HS-27A (cell line): ENCODE results near the gene SIX5.

Experiments used
- DNase-seq: peaks from one replicate; pipeline ENCODE4 v3.0.0-alpha.2; 2012; ENCODE audit warnings: low read depth, missing footprints

The SIX5 gene

DNA sequence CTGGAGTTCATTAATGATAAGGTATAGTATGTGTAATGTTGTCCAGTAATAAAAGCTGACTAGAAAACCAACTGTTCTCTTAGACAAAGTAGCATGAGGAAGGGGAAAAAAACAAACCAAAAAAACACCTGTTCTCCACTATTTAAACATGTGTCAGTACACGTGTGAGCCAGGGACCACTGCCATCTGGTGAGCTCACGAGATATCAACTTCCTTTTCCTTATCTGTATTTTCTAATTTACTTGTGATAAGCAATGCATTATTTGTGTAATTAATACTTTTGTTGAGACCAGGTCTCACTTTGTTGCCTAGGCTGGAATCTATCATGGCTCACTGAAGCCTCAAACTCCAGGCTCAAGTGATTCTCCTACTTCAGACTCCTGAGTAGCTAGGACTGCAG, 4.3 kb upstream of the SIX5 start:
- DNase-seq, result no peak

DNA sequence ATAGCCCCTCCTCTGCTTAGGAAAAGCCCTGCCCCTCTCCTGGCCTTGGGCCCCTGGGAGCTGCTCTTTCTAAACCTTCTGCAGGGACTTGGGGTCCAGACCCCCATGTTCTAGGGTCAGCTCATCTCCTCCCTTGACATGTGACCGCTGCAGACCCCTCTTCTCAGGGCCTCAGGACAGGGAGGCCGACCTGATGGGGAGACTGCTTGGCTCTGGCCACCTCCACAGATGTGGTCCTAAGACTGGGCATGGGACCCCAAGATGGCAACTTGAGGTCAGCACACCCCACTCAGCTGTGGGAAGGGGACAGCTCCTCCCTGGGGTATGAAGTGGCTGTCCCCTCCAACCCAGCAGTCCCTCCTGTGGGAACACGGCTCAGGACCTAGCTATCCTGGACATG, 3.9 kb upstream of the SIX5 start:
- no peak for DNase-seq

DNA sequence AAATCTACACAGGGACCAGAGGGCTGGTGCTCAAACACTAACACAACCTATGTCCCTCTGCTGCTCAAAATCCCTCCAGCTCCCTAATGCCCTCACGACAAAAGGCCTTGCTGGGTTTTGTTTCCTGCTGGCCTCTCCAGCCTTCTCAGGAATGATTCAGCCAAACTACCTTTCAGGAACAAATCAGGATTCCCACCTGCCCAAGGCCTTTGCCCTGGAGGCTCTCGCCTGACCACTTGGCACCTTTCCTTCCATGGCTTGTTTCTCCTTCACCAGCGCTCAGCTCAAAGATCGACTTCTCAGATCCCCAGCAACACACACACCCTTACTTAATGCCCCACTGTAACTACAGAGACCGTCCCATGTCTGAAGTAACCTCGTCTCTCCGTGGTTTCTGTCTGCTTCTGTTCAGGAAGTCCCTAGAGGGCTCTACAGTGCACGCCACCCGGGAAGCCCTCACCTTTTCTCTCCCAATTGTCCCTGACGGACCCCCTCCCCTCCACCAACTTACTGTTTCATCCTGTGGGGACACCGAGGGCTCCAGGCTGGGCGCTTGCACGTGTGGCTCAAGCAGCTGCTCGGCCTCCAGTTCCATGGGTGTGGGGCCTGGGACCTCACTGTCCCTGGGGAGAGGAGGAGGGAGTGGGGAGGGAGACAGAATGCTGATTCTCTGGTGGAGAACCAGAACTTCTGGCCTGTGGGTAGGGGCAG, 3.2 kb upstream of the SIX5 start:
- DNase-seq, result no peak

DNA sequence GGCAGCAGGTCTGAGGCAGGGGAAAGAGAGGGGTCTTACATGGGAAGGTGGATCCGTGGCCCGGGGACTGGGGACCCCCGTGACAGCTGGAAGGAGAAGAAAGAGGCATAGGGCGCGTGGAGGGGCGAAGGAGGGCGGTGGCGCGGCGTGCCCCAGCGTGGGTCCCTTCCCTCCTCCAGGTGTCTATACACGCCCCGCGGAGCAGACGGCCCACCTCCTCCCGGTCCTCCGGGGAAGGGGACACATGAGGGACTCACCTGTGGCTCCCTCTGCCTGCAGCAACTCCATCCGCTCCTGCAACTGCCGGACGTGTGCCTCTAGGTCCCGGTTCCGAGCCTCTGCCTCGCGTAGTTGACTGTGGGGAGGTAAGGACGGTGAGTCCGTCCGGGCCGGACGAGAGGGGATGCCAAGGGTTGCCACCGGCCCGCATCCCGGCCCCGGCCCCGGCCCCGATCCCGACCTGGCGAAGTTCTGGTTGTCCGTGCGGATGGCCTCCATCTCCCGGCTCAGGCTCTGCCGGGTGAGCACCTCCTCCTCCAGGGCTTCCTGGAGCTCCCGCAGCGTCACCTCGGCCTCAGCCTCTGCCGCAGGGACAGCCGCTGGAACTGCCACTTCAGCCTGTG, 2.4 kb upstream of the SIX5 start:
- DNase-seq, result no peak

DNA sequence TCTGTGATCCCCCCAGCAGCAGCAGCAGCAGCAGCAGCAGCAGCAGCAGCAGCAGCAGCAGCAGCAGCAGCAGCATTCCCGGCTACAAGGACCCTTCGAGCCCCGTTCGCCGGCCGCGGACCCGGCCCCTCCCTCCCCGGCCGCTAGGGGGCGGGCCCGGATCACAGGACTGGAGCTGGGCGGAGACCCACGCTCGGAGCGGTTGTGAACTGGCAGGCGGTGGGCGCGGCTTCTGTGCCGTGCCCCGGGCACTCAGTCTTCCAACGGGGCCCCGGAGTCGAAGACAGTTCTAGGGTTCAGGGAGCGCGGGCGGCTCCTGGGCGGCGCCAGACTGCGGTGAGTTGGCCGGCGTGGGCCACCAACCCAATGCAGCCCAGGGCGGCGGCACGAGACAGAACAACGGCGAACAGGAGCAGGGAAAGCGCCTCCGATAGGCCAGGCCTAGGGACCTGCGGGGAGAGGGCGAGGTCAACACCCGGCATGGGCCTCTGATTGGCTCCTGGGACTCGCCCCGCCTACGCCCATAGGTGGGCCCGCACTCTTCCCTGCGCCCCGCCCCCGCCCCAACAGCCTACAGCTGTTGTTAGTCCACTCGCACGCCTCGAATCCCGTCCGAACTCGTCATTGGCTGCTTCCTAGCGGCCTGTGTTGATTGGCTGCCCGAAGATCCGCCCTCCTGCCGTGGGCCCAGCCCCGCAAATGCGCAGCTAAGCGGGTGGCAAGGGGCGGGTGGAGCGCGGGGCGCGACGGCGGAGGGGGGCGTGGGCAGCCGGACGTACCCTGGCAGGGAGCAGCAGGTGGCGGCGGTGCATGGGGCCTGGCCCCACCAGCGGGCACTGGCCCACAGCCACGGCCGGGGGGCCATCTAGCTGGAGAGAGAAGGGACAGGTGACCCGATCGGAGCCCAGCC, 1.4 kb upstream of the SIX5 start:
- peak; percentile 67 for DNase-seq

DNA sequence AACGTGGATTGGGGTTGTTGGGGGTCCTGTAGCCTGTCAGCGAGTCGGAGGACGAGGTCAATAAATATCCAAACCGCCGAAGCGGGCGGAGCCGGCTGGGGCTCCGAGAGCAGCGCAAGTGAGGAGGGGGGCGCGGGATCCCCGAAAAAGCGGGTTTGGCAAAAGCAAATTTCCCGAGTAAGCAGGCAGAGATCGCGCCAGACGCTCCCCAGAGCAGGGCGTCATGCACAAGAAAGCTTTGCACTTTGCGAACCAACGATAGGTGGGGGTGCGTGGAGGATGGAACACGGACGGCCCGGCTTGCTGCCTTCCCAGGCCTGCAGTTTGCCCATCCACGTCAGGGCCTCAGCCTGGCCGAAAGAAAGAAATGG, 754 bp upstream of the SIX5 start:
- DNase-seq, result peak; percentile 42

DNA sequence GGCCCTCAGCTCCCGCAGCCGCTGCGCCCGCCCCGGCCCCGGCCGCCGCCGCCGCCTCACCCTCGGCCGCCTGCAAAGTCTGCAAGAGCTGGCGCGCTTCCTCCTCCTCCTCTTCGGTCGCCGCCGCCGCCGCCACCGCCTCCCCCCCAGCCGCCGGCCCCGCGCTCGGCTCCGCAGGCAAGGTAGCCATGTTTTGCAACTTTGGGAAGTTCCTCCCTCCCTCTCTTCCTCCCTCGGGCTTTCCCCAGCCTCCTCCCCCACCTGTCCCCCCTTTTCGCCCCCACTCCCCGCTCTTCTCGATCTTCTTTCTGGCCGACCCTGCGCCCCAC, 433 bp downstream of the SIX5 start:
- no peak for DNase-seq

DNA sequence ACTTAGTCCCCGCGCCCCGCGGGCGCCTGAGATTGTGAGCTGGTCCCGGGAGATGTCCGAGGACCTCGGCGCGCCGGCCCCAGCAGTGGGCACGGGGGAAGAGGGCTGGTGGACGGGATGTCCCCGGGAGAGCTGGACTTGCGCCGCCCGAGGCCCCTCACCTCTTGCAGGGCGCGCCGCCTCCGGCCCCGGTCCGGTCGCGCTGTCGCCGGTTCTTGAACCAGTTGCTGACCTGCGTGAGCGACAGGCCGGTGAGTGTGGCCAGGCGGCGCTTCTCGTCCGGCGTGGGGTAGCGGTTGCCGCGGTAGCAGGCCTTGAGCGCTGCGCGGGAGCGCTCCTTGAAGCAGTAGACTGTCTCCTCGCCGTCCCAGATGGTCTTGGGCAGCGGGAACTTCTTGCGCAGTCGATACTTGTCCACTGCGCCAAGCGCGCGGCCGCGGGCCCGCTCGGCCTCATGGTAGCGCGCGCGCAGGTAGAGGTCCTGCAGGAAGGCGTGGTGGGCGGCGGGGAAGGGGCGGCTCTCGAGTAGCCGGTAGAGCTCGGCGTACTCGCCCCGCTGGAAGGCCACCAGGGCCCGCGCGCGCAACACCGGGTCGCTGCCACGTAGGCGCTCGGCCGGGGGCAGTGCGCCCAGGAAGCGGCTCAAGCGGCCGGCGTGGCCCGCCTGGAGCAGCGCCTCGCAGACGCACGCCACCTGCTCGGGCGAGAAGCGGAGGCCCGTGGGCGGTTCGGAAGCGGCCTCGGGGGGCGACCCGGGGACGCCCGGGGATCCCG, 984 bp downstream of the SIX5 start:
- peak; percentile 35 for DNase-seq

DNA sequence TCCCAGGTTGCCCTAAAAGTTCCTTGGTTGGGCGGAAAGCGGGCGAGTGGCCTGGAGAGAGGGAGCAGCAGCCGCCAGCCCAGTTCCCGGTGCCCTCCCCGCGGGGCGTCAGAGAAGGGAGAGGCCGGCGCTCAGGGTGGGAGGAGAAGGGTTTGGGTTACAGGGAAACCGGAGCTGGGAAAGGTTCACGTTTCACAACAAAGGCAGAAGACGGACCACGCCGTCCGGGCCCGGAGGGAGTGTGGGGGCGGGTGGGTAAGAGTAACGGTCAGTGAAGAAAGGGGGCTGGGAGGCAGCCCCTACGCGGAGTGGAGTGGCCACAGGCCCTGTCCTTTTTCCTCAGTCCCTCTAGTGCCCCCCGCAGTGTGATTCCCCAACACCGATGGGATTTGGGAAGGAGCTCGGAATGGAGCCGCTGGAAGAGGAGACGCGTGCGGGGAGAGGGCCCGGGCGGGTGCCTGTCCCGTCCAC, 1.6 kb downstream of the SIX5 start:
- peak; percentile 66 for DNase-seq

DNA sequence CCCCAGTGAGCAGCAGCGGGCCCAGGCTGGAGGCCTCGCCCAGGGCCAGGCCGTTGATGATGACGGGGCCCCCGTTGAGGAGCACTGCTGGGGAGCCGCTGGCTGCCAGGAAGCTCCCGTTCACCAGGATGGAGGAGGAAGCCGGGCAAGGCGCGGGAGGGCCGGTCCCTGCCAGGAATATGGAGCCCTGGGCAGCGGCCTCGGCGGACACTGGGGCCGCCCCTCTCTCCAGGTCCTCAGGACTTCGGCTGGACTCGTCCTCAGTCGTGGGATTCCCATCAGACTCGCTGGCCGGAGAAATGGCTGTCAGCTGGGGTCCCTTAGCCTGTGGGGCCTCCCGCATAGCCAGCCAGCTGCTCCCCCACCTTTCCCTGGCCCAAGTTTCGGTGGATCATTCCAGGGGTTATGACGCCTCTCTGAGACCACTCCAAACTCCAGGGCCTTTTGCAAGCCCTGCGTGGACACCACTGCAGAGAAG, 2.1 kb downstream of the SIX5 start:
- no peak for DNase-seq

DNA sequence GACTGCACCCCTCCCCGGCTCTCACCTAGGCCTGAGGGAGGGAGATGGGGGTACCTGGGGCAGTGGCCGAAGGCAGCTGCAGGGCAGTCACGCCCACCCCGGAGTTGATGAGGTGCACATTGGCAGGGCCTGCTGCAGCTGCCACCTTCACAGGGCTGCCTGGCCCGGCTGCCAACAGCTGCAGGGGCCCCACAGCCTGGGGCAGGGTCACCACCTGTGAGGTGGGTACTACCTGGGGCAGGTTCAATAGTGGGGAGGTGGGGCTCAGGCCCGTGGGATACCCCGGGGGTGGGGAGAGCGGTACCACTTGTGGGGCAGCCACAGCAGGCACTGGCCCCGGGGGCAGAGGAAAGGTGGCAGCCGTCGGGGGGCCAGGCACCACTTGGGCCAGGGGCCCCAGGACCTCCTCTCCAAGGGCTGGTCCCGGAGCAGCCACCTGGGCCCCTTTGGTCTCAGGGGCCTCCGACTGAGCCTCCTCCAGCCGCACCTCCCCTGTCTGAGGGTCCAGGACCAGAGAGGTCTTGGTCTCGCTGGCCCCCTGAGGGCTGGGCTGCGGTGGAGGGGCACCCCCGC, 2.7 kb downstream of the SIX5 start:
- DNase-seq, result no peak

DNA sequence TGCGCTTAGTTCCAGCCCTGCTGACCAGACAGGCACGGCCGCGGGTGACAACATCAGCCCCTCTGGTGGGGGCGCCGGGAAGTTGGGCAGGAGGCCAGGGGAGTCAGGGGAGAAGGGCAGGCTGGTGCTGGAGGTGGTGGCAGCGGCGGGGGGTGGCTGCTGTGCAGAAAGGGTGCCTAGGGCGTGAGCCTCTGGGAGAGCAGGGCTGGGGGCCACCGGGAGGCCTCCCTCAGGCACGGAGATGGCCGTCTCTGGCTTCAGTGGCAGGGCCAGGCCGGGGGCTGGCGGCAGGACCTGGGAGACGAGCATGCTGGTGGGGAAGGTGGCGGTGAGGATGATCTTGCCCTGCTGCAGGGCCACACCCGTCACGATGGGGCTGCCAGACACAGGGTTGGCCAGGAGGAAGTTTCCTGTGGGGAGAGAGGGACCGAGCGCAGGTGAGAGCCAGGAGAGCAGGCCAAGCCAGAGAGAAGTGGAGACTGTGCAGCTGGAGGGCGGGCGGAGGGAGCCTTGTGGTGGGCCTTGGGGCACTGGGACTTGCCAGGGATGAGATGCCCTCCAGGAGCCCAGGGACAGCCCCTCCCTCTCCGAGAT, 3.3 kb downstream of the SIX5 start:
- DNase-seq, result no peak

DNA sequence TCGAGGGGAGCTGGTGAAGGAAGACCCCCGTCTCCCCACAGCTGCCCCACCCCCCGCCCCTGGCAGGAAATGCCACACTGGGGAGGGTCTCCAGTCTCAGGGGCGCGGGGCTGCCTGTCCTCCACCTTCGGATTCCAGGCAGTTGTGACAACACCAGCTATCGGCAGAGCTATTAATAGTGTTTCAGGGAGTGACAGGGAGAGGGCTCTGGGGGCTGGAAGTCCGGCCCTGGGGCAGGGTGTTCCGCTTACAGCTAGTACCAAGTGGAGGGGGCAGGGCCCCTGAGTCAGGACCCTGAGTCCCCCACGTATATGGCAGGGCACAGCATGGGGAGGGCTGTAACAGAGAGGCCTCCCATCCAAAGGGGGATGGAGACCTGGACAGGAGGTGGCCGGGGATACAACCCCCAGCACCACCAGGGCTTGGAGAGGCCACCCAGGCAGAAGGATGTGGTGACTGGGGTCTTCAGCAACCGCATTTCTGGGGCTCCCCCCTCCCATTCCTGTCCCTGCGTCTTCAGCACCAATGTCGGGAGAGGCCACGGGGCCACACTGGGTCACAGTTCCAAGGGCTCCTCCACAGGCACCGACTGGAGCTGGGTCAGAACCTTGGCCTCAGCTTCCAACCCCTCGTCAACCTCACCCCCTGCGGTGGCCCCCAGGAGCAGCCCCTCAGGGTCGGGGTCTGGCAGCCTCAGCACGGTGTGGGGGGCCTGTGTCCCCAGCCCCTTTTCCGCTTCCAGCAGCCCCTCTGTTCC, 3.9 kb downstream of the SIX5 start:
- no peak for DNase-seq

DNA sequence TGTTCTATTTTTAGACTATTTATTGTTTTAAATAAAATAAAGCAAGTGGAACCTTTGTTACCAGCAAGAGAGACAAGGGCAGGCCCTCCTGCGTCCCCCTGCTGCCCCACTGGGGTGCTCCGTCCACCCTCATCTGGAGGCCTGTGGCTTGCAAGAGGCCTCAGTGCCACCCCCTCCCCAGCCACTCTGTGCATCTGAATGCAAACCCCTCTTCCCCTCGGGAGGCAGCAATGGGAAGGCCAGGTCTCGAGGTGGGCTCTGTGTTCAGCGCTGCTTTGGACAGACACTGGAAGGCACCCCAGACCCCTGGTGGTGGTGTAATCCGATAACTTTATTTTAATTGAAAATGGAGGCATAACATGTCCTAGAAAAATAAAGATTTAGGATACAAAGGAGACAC, 4.6 kb downstream of the SIX5 start:
- no peak for DNase-seq

DNA sequence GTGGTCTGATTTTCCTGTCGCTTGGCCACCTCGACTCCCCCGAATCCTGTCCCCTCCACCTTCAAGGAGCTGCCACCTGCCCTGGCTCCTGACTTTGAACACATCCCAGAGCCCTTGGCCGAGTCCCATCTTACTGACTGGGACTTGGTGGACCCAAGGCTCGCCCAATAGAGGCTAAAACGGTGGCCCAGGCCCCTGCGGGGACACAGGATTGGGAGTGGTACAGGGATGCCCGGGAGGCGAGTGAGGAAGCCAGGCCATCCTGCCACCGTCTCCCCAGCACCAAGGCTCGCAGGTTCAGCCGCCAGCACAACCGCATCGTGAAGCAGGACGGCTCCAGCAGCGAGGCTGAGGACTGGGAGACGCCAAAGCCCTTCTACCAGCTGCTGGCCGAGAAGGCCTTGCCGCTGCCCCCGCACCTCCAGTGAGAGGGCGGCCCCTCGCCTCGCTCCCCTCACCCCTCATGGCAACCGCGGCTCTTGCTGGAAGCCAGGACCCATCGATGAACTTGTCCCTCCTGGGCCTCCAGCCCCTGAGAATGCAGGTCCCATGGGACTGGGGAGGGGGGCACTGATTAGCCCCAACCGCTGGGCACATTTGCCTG, 5.3 kb downstream of the SIX5 start:
- no peak for DNase-seq

DNA sequence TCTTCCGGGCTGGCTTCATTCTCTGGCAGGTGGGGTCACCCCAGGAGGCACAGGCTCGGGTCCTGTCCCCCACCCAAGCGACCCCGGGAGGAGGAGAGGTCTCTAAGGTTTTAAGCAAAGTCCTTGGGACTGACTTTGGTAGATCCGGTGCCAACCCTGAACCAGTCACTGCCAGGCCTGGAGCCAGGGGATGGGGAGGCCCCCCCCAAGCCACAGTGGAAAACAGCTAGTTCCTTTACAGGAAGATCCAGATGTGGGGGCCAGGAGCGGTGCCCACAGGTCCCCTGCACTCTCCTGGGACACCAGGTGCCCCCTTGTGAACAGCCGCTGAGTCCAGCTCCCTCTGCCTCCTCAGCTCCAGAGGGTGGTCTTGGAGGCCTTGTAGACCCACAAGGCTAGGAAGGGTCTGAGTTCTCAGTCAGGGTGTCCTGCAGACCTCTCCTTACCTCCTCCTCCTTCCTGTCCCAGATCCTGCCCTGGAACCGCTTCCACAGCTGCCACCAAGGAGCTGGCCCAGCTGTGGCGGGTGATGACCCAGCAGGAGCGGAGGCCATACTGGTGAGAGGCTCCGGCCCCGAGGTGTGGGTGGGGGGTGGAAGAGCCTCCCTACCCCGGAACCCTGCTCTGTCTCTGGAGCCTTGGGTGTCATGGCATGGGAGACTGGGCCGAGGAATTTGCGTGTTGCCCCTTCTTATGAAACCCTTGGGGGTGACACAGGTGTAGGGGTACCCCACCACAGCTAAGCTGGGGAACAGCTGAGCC, 6.0 kb downstream of the SIX5 start:
- no peak for DNase-seq

DNA sequence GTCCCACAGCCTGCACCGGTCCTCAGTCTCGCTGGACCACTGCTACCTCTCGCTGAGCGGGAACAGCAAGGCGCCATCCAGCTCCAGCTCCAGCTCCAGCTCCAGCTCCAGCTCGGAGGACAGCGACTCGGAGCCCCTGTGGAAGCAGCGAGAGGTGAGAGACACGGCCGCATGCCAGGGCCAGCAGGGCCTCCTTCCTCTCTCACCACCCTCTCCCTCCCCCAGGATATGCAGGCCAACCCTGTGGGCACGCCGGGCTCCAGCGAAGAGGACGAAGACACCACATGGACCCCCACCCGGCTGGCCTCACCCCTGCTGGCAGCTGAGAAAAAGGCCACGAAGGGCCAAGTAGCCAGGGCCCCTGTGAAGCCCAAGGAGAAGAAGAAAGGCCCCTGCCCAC, 7.3 kb downstream of the SIX5 start:
- DNase-seq, result no peak

DNA sequence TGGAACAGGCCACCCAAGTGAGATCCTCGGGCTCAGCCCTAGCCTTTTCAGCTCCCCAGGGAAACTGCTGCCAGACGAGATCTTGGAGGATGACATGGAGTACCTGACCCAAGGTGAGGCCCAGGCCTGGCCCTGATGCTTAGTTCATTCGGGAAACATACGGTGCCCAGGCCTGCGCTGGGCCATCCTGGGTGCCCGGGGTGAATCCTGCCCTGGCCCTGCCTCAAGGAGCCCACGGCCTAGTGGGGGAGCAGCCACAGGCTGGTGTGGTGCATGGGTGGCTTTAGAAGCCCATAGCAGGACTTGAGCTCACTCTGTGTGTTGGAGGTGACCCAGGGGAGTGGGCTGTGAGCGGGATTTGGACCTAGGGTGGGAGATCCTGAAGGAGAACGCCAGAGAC, 10.1 kb downstream of the SIX5 start:
- DNase-seq, result no peak

DNA sequence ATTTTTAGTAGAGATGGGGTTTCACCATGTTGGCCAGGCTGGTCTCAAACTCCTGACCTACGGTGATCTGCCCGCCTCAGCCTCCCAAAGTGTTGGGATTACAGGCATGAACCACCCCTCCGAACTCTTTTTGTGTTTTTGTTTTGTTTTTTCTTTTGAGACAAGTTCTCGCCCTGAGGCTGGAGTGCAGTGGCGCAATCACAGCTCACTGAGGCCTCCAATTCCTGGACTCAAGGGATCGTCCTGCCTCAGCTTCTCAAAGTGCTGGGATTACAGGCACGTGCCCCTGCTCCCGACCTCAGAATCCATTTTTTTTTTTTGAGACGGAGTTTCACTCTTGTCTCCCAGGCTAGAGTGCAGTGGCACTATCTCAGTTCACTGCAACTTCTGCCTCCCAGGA, 11.4 kb downstream of the SIX5 start:
- no peak for DNase-seq

DNA sequence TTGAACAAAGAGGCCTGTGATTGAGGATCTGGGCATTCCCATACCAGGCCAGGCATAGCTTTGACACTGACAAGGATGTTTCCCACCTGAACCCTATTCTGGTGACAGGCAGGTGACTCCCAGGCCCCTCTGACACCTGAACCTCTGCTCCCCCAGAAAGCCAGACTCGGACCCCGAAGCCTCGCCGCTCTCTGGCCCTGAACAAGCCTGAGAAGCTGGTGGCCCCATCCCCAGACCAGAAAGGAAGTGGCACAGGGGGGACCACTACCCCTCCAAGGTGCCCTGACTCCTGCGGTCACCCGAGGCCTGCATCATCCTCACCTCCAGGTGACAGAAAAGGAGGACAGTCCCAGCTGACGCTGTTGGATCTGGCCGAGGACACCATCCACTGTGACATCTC, 14.7 kb downstream of the SIX5 start:
- DNase-seq, result no peak
